ENCODE data around the gene B3GNT9.
A peak's percentile ranks its signal among the peaks of the same experiment; 100 is the strongest.

B3GNT9 gene

DNA sequence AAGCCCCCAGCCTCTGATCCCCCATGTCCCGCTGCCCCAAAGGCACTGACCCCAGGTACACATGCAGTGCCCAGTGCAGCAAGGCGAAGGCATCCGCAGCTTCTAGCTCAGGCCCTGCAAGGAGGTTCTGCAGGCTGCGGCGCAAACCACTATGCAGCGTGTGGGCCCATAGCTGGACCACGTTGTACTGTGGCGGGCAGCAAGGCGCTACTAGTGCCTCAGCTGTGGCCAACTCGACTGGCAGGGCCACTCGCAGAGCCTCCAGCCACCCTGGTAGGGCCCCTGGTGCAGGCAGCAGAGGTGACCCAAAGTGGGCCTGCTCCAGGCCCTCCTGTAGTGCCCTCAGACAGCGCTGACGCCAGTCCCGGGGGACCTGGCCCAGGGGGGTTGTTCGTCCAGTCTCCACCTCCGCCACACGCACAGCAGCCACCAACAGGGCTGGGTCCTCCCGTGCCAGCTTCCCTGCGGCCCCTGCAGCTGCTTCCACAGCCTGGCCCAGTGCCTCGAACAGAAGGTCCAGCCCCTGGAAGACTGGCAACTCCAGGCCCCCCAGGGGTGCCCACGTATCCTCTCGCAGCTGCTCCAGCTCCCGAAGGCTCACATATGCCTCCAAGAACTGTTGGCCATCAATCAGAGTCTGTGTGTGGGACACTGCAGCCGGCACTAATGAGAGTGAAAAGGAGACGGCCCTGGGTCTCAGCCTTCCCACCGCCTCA is 36.5 kb upstream of the B3GNT9 start:
- no peak for DNase-seq (ENCODE audit: low read depth, low spot score)
- TF ChIP-seq, protein P1, sequence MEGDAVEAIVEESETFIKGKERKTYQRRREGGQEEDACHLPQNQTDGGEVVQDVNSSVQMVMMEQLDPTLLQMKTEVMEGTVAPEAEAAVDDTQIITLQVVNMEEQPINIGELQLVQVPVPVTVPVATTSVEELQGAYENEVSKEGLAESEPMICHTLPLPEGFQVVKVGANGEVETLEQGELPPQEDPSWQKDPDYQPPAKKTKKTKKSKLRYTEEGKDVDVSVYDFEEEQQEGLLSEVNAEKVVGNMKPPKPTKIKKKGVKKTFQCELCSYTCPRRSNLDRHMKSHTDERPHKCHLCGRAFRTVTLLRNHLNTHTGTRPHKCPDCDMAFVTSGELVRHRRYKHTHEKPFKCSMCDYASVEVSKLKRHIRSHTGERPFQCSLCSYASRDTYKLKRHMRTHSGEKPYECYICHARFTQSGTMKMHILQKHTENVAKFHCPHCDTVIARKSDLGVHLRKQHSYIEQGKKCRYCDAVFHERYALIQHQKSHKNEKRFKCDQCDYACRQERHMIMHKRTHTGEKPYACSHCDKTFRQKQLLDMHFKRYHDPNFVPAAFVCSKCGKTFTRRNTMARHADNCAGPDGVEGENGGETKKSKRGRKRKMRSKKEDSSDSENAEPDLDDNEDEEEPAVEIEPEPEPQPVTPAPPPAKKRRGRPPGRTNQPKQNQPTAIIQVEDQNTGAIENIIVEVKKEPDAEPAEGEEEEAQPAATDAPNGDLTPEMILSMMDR (IDR thresholded peaks at IDR 0.05; ENCODE audit: low read depth, low read length): no peak
- H3K4me3 ChIP-seq (ENCODE audit: low read depth, low read length): no peak overlapping the region
- in situ Hi-C loops (cut with HindIII; ENCODE audit: low sequenced_read_pairs): no loop called here

DNA sequence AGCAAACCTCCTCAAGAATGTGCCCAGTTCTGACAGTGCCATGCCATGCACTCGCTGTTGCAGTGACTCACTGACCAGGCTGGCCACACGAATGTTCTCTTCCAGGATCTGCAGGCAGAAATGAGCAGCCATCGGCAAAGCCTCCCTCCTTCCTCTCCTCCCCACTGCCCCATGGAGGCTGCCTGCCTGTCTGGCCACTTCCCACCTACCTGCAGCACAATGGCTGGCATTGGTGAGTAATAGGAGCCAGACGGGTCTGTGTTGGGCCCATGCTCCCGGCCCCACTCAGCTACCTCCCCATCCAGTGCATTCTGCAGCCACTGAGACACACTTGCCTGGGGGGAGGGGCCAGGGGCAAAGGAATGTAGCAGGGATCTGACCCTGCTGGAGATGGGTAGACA is 35.8 kb upstream of the B3GNT9 start:
- DNase-seq (ENCODE audit: low read depth, low spot score): no peak
- in situ Hi-C loops (cut with HindIII; ENCODE audit: low sequenced_read_pairs): no loop called here
- TF ChIP-seq, protein P1 (IDR thresholded peaks at IDR 0.05; ENCODE audit: low read depth, low read length): no peak
- H3K4me3 ChIP-seq (ENCODE audit: low read depth, low read length): no peak overlapping the region

DNA sequence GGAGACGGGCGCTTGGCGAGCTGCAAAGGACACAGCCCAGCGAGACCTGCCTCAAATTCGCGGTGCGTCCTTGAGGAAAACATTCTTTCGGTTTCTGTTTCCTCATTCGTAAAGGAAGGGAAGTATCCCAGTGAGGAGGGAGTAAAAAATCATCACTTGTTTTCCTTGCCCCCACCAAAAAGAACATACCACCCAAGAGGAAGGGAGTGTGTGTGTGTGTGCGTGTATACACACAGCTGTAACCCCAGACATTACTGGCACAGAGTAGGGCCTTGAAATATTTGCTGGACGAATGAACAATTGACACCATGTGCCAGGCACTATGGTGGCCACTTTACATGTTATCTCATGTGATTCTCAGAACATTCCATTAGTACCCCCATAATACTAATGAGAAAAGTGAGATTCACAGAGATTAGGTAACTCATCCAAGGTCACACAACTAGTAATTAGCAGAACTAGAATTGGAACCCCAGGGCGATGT is 34.9 kb upstream of the B3GNT9 start:
- TF ChIP-seq, protein P1 (IDR thresholded peaks at IDR 0.05; ENCODE audit: low read depth, low read length): no peak
- DNase-seq (ENCODE audit: low read depth, low spot score): no peak
- no peak overlapping the region for H3K4me3 ChIP-seq (ENCODE audit: low read depth, low read length)
- in situ Hi-C loops (cut with HindIII; ENCODE audit: low sequenced_read_pairs): no loop called here

DNA sequence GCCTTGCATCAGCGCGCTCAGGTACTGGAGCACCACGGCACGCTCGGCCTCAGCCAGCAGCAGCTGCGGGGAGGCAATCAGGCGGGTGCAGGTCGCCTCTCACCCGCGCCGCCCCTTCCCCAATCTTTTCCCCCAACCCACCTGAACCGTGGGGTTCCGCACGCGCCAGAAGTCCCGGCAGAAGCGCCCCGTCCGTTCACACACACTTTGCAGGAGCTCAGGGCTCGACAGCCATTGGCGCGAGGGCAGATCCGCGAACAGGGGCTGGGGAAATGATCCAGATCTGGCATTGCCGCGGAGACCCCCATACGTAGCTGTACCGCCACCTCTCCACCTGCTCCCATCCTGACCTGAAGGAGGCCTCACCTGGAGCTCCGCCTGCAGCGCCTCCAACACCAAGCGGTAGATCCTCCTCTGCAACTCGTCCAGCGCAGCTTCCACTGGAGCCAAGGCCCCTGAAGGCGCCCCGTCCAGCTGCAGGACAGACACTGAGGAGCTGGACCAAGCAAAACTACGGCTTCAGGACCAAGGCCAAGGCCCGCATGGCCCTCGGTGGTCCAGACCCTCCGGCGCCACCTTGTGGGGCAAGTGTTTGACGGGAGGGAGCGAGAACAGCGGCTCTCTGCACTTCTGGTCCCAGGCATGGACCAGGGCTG is 34.3 kb upstream of the B3GNT9 start:
- in situ Hi-C loops (cut with HindIII; ENCODE audit: low sequenced_read_pairs): no loop called here
- TF ChIP-seq, protein P1 (IDR thresholded peaks at IDR 0.05; ENCODE audit: low read depth, low read length): peak; percentile 88
- DNase-seq (ENCODE audit: low read depth, low spot score): peak; percentile 89

DNA sequence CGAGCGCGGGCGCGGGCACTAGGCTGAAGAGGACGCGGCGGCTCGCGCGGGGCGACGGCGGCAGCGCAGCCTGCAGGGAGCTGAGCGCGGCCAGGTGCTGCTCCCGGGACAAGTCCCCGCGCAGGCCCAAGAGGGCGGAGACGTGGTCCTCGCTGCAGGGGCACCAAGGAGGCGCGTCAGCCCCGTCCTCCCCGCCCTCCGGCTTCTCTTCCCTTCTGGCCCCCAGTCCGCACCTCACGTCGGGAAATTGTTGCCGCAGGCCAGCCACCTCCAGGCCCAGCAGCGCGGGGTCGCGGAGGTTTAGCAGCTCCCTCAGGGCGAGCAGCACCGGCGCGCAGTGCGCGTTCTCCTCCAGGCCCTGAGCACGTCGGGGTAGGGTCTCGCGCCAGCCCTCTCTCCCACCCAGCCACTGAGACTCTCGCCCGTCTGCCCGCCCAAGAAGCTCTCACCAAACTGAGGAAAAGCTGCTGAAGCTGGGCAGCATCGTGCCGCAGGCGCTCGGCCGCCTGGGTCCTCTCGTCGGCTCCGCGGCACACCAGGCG is 33.7 kb upstream of the B3GNT9 start:
- TF ChIP-seq, protein P1 (IDR thresholded peaks at IDR 0.05; ENCODE audit: low read depth, low read length): no peak
- peak overlapping the region; percentile 63 for H3K4me3 ChIP-seq (ENCODE audit: low read depth, low read length)
- in situ Hi-C loops (cut with HindIII; ENCODE audit: low sequenced_read_pairs): no loop called here
- no peak for DNase-seq (ENCODE audit: low read depth, low spot score)

More for the DNA sequence above, 34.3 kb upstream of the B3GNT9 start:
- no peak overlapping the region for H3K4me3 ChIP-seq (ENCODE audit: low read depth, low read length)

DNA sequence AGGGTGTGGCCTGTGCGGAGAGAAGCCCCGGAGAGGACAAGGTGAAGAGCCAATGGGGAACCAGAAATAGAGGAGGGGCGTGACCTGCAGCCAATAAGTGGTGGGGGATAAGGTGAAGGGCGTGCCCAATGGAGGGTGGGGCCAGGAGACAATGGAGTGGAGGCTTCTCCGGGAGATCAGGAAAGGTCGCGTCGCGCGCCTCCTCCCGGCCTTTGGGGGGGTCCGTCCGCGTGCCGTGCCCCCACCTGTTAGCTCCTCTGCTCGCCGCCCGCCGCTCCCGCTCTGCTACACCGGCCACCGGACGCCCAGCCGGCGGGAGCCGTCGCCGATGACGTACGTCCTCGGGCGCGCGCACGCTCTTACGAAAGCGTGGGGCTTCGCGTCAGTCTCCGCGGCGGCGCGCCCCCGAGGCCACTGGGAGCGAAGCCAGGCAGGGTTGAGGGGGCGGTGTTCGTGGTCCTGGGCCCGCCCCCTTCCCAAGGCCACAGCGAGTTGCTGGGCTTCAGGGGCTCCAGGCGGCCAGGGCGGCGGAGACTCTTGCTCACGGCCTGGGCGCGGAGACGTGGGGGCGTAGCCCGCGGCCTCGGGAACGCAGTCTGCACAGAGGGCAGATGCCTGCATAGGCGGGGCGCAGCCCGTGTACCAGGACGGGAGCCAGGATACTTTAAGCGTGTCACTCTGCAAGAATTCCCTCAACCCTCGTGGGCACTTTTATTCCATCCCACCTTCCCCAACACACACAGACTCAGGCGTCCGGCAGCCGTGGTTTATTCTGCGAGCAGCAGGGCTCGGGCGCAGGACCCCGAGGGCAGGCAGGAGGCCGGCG is 33.0 kb upstream of the B3GNT9 start, which contains the start of gene MATCAP1:
MATCAP1 (minus strand) TSS at position 337 of the 826 bp plus-strand sequence. CDS start 3,353 bp downstream, outside the sequence.
- peak within 1 kb of the TSS; percentile 63 for H3K4me3 ChIP-seq (ENCODE audit: low read depth, low read length)
- DNase-seq (ENCODE audit: low read depth, low spot score): peak; percentile 98
- in situ Hi-C loops (cut with HindIII; ENCODE audit: low sequenced_read_pairs): no loop called here
- TF ChIP-seq, protein P1 (IDR thresholded peaks at IDR 0.05; ENCODE audit: low read depth, low read length): no peak
